SK-N-SH (cell line): ENCODE data around the gene THADA.

Experiments used
- RCOR1 ChIP-seq: fragments of 150-350 bp; IDR thresholded peaks from 2 replicates; pipeline ENCODE4 v1.6.1; 2017; ENCODE audit warnings: antibody characterized with exemption, low read length
- TF ChIP-seq, protein P1 (sequence below): fragments of 150-350 bp; IDR thresholded peaks from 2 replicates; pipeline ENCODE4 v1.6.1; 2016; ENCODE audit warnings: mild to moderate bottlenecking, low read depth, low read length
- TF ChIP-seq, protein P2 (sequence below): fragments of 200-600 bp; sonication (generic); IDR thresholded peaks from 2 replicates; pipeline ENCODE4 v1.6.1; 2017; ENCODE audit warnings: antibody characterized with exemption, mild to moderate bottlenecking, moderate library complexity

DNA sequence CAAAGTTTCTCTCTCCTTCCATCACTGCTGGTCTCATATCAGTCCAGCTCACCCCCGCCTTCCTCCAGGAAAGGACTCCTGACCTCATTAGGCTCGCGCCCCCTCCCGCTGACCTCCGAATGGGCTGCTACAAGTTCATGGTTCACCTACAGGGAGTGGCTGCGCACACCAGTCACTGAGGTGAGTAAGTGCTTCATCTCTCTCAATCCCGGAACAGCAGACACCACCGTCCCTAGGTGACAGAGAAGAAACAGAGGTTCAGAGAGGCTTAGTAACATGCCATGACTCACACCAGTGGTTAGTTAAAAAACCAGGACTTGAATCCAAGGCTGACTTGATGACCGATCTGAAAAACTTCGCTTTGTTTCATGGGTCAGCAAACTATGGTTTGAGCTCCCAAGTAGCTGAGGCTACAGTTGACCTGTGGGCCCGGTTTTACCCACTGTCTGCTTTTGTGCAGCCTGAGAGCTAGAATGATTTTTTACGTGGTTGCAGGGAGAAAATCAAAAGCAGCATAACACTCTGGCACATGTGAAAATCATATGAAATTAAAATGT lies 411.4 kb downstream of the THADA start:
- TF ChIP-seq, protein P1, sequence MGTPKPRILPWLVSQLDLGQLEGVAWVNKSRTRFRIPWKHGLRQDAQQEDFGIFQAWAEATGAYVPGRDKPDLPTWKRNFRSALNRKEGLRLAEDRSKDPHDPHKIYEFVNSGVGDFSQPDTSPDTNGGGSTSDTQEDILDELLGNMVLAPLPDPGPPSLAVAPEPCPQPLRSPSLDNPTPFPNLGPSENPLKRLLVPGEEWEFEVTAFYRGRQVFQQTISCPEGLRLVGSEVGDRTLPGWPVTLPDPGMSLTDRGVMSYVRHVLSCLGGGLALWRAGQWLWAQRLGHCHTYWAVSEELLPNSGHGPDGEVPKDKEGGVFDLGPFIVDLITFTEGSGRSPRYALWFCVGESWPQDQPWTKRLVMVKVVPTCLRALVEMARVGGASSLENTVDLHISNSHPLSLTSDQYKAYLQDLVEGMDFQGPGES = no peak
- no peak for TF ChIP-seq RCOR1
- TF ChIP-seq, protein P2, sequence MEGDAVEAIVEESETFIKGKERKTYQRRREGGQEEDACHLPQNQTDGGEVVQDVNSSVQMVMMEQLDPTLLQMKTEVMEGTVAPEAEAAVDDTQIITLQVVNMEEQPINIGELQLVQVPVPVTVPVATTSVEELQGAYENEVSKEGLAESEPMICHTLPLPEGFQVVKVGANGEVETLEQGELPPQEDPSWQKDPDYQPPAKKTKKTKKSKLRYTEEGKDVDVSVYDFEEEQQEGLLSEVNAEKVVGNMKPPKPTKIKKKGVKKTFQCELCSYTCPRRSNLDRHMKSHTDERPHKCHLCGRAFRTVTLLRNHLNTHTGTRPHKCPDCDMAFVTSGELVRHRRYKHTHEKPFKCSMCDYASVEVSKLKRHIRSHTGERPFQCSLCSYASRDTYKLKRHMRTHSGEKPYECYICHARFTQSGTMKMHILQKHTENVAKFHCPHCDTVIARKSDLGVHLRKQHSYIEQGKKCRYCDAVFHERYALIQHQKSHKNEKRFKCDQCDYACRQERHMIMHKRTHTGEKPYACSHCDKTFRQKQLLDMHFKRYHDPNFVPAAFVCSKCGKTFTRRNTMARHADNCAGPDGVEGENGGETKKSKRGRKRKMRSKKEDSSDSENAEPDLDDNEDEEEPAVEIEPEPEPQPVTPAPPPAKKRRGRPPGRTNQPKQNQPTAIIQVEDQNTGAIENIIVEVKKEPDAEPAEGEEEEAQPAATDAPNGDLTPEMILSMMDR = no peak
